H7 (cell line): ENCODE data around the gene OR2T1. TPM values are rescaled to one million over a fixed set of nuclear protein-coding genes. Genes with fewer than 3 reads are reported as not detected.
"Not testable (repeated sequence)": the region's sequence is repeated elsewhere in the genome, so short reads cannot be mapped to it uniquely, and the experiment has no call there.

Experiments used
- DNase-seq: peaks from one replicate; pipeline ENCODE4 v3.0.0; 2012
- H3K27me3 ChIP-seq: 2 replicates; pipeline ENCODE4 v1.6.0; 2011; ENCODE audit warnings: mild to moderate bottlenecking, low read length; ENCODE audit not compliant: control insufficient read depth, insufficient read depth
- H3K36me3 ChIP-seq: replicated peaks from 2 replicates; pipeline ENCODE4 v1.5.1; 2011; ENCODE audit warnings: low read length; ENCODE audit not compliant: control insufficient read depth, insufficient read depth
- H3K4me3 ChIP-seq: 2 replicates; pipeline ENCODE4 v1.5.1; 2011; ENCODE audit warnings: low read depth, mild to moderate bottlenecking, control low read depth, low read length, moderate library complexity; ENCODE audit not compliant: insufficient read depth
- total RNA-seq: library from RNA; depleted of rRNA; stranded (reverse); fragments of >200 nt; shearing (Covaris generic); gene quantifications from 2 replicates; pipeline ENCODE4 v1.2.3, GENCODE V29; 2014; rRNA removed

The OR2T1 gene
- total RNA-seq, 1 experiment from 2014 or later = not detected

DNA sequence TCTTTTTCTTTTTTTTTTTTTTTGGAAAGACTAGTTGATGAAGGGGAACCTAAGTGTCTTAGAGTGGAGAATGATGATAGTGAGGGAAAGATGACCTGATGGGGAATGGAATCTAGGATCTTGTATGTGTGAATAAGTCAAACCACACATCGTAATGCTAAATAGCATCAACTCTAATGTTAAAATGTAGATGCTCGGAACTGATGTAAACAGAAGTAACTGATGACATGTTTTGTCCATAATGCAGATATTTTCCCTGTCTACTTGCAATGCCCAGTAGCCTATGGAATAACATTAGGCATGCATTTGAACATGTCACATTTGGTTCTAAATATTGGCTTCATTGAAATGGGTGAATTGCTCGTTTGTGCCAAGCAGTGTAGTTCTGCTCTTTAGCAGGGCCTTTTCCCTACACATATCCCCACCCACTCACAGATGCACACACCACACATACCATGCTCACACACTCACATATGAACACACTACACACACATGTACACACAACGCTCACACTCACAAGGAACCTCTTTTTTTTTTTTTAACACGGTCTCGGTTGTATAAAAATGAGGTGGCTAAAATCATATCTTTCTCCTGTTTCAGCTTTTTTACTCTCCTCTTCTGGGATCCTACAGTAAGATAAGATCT is 47.1 kb downstream of the OR2T1 start:
- DNase-seq, H3K4me3 ChIP-seq, H3K27me3 ChIP-seq, H3K36me3 ChIP-seq: not testable (repeated sequence)

DNA sequence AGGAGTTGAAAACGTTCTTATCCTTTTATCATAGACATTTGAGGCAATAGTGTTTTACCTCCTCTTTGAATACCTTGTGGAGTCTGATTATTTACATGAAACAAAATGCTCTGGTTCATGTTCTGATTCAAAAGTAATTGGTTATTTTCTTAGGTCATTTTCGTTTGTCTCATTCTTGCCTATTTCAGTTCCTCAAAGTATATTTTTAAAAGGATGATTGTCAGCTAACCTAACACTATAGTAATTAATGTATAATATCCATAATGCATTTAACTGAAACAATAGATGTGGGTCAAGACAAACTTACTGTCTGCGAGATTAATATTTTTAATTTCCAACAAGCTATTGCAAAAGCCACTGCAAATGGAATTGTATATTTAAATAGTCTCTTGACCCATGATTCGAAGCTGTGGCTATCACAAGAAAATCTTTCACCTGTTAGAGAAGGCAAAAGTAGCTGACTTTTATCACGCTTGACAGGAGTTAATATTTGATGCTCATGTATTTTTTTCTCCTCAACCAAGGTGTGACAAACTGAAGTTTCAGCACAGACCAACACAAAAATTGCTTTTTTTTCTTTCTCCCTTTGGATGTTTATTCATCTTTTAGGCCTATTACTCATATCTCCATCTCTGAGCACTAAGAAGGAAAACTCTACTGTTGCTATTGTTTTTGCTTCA is 47.8 kb downstream of the OR2T1 start:
- H3K4me3 ChIP-seq, DNase-seq, H3K27me3 ChIP-seq: not testable (repeated sequence)

DNA sequence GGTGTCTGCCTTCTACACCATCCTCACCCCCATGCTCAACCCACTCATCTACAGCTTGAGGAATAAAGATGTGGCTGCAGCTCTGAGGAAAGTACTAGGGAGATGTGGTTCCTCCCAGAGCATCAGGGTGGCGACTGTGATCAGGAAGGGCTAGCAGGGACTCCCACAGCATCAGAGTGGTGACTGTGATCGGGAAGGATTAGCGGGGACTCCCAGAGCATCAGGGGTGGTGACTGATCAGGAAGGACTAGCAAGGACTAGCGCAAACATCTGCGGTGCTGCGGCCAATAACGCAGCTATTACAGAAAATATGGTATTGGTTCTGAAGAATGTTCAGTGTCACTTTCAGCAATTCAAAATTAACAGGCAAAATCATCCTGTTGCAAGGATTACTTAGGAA is 50.8 kb downstream of the OR2T1 start:
- H3K27me3 ChIP-seq, H3K4me3 ChIP-seq, DNase-seq, H3K36me3 ChIP-seq: not testable (repeated sequence)

More for the DNA sequence above, 47.8 kb downstream of the OR2T1 start:
- not testable (repeated sequence) for H3K36me3 ChIP-seq

DNA sequence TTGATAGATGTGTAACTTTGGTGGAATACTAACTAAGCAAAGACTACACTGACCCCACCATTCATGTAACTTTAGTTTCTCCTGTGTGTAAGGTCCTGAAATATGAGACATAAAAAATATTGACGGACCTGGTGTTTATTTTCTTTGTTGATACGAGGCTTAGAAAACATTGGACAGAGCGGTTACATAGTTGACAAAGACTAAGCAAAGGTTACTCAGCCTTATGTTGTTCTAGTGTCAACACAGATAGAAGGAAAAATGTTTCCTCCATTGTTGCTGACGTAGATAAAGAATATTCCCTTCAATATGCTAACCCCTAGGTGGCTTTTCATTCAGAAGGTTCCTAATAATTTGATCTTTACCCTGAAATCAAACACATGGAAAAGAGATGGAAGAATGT is 52.2 kb downstream of the OR2T1 start:
- not testable (repeated sequence) for H3K36me3 ChIP-seq, DNase-seq, H3K4me3 ChIP-seq, H3K27me3 ChIP-seq

DNA sequence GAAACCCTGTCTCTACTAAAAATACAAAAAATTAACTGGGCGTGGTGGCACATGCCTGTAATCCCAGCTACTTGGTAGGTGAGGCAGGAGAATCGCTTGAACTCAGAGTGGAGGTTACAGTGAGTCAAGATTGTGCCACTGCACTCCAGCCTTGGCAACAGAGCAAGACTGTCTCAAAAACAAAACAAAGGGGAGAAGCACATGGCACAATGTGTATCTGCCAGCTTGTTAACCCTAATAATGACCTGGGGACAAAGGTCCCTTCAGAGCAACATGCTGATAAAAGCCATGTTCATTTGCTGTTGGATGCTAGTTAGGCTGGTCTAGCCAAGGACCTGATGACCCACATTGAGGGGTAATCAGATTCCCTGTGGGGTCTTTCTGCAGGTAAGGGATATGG is 53.8 kb downstream of the OR2T1 start:
- not testable (repeated sequence) for H3K4me3 ChIP-seq, DNase-seq

More for the DNA sequence above, 53.8 kb downstream of the OR2T1 start:
- not testable (repeated sequence) for H3K36me3 ChIP-seq, H3K27me3 ChIP-seq

Other genes with a start within 250 kb of the OR2T1 start
- gene OR2M2, start 228.2 kb upstream of the OR2T1 start, total RNA-seq = not detected in 2 replicates
- gene OR2M3, start 205.8 kb upstream of the OR2T1 start, total RNA-seq = not detected in 2 replicates
- not detected in 2 replicates for gene OR2M4, start 171.6 kb upstream of the OR2T1 start, total RNA-seq
- not detected in 2 replicates for gene OR2T33, start 125.1 kb upstream of the OR2T1 start, total RNA-seq
- not detected in 2 replicates for gene OR2T12, start 99.6 kb upstream of the OR2T1 start, total RNA-seq
- gene OR2M7, start 78.5 kb upstream of the OR2T1 start, total RNA-seq = not detected in 2 replicates
- not detected in 2 replicates for gene OR14C36, start 54.3 kb upstream of the OR2T1 start, total RNA-seq
- gene OR2T4, start 41.4 kb upstream of the OR2T1 start, total RNA-seq = not detected in 2 replicates
- not detected in 2 replicates for gene OR2T6, start 27.3 kb upstream of the OR2T1 start, total RNA-seq
- not detected in 2 replicates for gene OR2T2, start 42.6 kb downstream of the OR2T1 start, total RNA-seq
- gene OR2T3, start 70.3 kb downstream of the OR2T1 start, total RNA-seq = not detected in 2 replicates
- not detected in 2 replicates for gene OR2T5, start 85.5 kb downstream of the OR2T1 start, total RNA-seq
- gene OR2G6, start 105.0 kb downstream of the OR2T1 start, total RNA-seq = not detected in 2 replicates
- gene OR2T29, start 159.7 kb downstream of the OR2T1 start, total RNA-seq = not detected in 2 replicates
- not detected in 2 replicates for gene OR2T34, start 171.7 kb downstream of the OR2T1 start, total RNA-seq
- not detected in 2 replicates for gene OR2T10, start 194.7 kb downstream of the OR2T1 start, total RNA-seq
- not detected in 2 replicates for gene OR2T11, start 232.0 kb downstream of the OR2T1 start, total RNA-seq
- gene OR2T35, start 242.2 kb downstream of the OR2T1 start, total RNA-seq = not detected in 2 replicates